Parathyroid adenoma (tissue), 2 donors: ENCODE results near the gene C19orf12.

Experiments used
- H2AFZ ChIP-seq: fragments of 300-600 bp; sonication (generic); one replicate; pipeline ENCODE4 v1.7.0; 2017; ENCODE audit warnings: antibody characterized with exemption, mild to moderate bottlenecking
- H3K27ac ChIP-seq: fragments of 300-600 bp; sonication (generic); one replicate; pipeline ENCODE4 v1.7.0; 2017
- H3K27me3 ChIP-seq: fragments of 300-600 bp; sonication (generic); one replicate; pipeline ENCODE4 v1.7.0; 2017; ENCODE audit warnings: low read length; ENCODE audit not compliant: control insufficient read depth, insufficient read depth
- H3K36me3 ChIP-seq: fragments of 300-600 bp; sonication (generic); one replicate; pipeline ENCODE4 v1.7.0; 2017; ENCODE audit warnings: low read length; ENCODE audit not compliant: control insufficient read depth, insufficient read depth
- H3K4me1 ChIP-seq: fragments of 300-600 bp; sonication (generic); one replicate; pipeline ENCODE4 v1.7.0; 2017; ENCODE audit warnings: control low read depth
- H3K4me2 ChIP-seq: fragments of 300-600 bp; sonication (generic); one replicate; pipeline ENCODE4 v1.7.0; 2017; ENCODE audit warnings: low read length
- H3K4me3 ChIP-seq: fragments of 300-600 bp; sonication (generic); one replicate; pipeline ENCODE4 v1.7.0; 2017; ENCODE audit warnings: low read depth, low read length
- H3K79me2 ChIP-seq: fragments of 300-600 bp; sonication (generic); one replicate; pipeline ENCODE4 v1.7.0; 2017; ENCODE audit warnings: control low read depth
- H3K9ac ChIP-seq: fragments of 300-600 bp; sonication (generic); one replicate; pipeline ENCODE4 v1.7.0; 2017; ENCODE audit warnings: mild to moderate bottlenecking
- H3K9me3 ChIP-seq: fragments of 300-600 bp; sonication (generic); one replicate; pipeline ENCODE4 v1.7.0; 2017; ENCODE audit warnings: low read length; ENCODE audit not compliant: control insufficient read depth
- CTCF ChIP-seq: fragments of 300-600 bp; sonication (generic); IDR thresholded peaks from one replicate; pipeline ENCODE4 v1.7.0; 2017; ENCODE audit warnings: antibody characterized with exemption, mild to moderate bottlenecking
- donor health status: primary hyperparathyroidism.

Gene C19orf12

DNA sequence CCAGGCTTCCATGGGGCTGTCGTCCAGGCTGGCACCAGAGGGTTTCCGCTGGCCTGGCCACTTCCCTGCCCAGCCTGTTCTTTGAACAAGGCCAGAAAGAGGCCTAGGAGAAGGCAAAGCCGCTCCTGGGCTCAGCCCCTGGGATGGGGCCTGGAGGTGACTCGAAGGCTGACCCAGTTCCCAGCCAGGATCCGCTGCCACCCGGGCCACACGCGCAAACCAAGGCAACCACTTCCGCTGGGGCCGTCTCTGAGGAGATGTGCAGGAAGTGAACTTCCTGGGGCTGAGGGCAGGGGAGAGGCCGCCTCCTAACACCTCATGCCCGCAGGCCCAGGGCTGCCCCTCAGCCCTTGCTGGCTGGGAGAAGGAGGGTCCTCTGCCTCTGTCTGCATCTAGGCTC is 34.6 kb downstream of the C19orf12 start:
- Histone ChIP-seq H3K9me3 (no peaks in the 10 kb centered on the region), H2AFZ (no peak overlapping the region), H3K27me3 (no peaks in the 10 kb centered on the region), H3K4me3 (no peak overlapping the region), H3K9ac (no peak overlapping the region), H3K79me2 (peaks cover 8% of the 10 kb centered on the region), H3K27ac (no peak overlapping the region), H3K36me3 (no peaks in the 10 kb centered on the region), H3K4me2 (no peak overlapping the region), H3K4me1 (peaks cover 20% of the 10 kb centered on the region)
- TF ChIP-seq CTCF: no peak

DNA sequence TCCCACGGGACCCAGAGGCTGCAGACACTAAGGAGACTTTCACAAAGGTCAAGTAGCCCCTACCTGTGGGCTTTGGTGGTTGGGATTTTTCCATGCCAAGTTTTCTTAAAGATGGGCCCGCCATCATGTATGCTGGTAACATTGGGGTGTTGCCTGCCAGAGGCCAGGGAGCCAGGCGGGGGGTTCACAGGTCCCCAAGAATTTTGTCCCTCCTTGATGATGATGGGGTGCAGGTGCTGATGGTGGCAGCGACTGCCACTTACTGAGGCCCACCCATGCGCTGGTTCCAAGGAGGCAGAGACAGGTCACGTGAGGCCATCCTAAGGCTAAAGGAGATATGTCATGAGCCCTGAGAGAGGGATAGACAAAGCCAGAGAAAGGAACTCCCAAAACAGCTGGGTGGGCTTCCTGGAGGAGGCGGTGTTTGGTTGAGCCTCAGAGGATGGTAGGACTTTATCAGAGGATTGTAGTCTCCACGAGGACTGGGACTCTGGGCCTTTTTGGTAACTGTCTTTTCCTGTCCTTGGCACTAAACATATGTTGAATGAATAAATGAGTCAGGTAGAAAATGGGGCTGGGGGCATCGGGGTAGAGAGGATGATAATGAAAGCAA is 35.4 kb downstream of the C19orf12 start:
- H3K27ac ChIP-seq: no peak overlapping the region
- H3K36me3 ChIP-seq: no peaks in the 10 kb centered on the region
- H3K9ac ChIP-seq: no peak overlapping the region
- H3K9me3 ChIP-seq: no peaks in the 10 kb centered on the region
- H3K4me1 ChIP-seq: peaks cover 15% of the 10 kb centered on the region
- peaks cover 8% of the 10 kb centered on the region for H3K79me2 ChIP-seq
- H3K4me3 ChIP-seq: no peak overlapping the region
- no peak overlapping the region for H3K4me2 ChIP-seq
- H3K27me3 ChIP-seq: no peaks in the 10 kb centered on the region
- no peak overlapping the region for H2AFZ ChIP-seq
- no peak for TF ChIP-seq CTCF

- no peak overlapping the region for H3K4me3 ChIP-seq
- no peak overlapping the region for H2AFZ ChIP-seq
- no peak overlapping the region for H3K27ac ChIP-seq
- peaks cover 13% of the 10 kb centered on the region for H3K4me1 ChIP-seq
- TF ChIP-seq CTCF: no peak
- H3K9ac ChIP-seq: no peak overlapping the region
- no peaks in the 10 kb centered on the region for H3K9me3 ChIP-seq
- H3K4me2 ChIP-seq: no peak overlapping the region
- no peaks in the 10 kb centered on the region for H3K27me3 ChIP-seq
- H3K36me3 ChIP-seq: no peaks in the 10 kb centered on the region
- H3K79me2 ChIP-seq: peaks cover 14% of the 10 kb centered on the region
Measured at GRCh38 chr19:29678484-29679106, 36.5 kb downstream of the C19orf12 start.

DNA sequence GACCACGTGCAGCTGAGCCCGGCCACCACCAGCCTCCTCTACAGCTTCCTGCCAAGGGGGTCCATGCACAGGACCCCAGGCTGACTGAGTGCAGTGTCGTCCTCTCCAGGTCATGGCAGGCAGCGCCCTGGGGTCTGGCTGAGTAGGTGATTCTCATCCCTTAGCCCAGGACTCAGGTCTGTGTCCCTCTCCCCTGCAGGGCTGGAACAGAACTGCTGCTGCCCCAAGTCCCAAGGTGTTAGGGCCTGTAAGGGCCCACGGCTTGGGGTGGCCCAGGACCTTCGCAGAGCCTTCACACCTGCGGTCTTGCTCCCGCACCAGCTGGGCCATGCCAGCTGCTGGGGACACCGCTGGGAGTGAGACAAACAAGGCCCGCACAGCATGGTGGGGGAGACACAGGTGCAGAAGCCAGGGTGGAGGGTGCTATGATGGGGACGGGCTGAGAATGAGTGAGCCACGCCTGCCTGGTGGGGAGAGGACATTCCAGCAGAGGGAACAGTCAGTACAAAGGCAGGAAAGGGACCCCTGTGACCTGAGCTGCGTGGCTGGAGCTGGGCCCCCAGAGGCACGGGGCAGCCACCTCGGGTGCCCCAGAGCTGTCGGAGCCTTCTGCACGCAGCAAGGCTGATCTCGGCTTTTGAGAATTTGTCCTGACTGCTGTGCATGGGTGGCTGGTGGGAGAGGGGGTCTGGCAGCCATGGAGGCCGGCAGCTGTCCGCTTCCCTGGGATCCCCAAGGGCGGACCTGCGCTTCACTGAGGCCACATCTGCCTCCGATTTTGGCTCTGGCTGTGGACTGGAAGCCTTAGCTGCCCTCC is 37.9 kb downstream of the C19orf12 start:
- Histone ChIP-seq H3K9me3 (no peaks in the 10 kb centered on the region), H3K4me3 (no peak overlapping the region), H3K36me3 (no peaks in the 10 kb centered on the region), H3K79me2 (peaks cover 21% of the 10 kb centered on the region), H3K4me2 (no peak overlapping the region), H3K9ac (no peak overlapping the region), H3K27me3 (no peaks in the 10 kb centered on the region), H2AFZ (no peak overlapping the region), H3K4me1 (peaks cover 22% of the 10 kb centered on the region), H3K27ac (peak overlapping the region; percentile 56)
- TF ChIP-seq CTCF: no peak
